Right renal pelvis (tissue), 4 donors: ENCODE data around the gene BMP10. TPM values are rescaled to one million over a fixed set of nuclear protein-coding genes. Genes with fewer than 3 reads are reported as not detected.
"Not testable (repeated sequence)": the region's sequence is repeated elsewhere in the genome, so short reads cannot be mapped to it uniquely, and the experiment has no call there.

Experiments
- DNase-seq, 4 donors: peaks; one replicate each; pipeline ENCODE4 v3.0.0-alpha.2; 2013; ENCODE audit warnings: low read depth in 4 of 4, low spot score in 3 of 4, missing footprints in 1 of 4
- polyA plus RNA-seq, 4 donors: library from polyadenylated mRNA; unstranded; fragments of 120-200 nt; gene quantifications; one replicate each; pipeline ENCODE4 v1.2.1, GENCODE V29; 2013; ENCODE audit not compliant: insufficient read length in 4 of 4

BMP10 gene
- polyA plus RNA-seq, 4 donors: not detected

DNA sequence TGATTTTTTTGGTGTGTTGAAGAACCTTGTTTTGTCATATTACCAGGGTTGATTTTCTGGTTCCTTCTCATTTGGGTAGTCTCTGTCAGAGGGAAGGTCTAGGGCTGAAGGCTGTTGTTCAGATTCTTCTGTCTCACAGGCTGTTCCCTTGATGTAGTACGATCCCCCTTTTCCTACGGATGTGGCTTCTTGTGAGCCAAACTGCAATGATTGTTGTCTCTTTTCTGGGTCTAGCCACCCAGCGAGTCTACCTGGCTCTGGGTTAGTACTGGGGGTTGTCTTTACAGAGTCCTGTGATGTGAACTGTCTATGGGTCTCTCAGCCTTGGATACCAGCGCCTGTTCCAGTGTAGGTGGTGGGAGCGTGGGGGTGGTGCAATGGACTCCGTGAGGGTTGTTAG lies 24.8 kb upstream of the BMP10 start:
- DNase-seq: not testable (repeated sequence)

DNA sequence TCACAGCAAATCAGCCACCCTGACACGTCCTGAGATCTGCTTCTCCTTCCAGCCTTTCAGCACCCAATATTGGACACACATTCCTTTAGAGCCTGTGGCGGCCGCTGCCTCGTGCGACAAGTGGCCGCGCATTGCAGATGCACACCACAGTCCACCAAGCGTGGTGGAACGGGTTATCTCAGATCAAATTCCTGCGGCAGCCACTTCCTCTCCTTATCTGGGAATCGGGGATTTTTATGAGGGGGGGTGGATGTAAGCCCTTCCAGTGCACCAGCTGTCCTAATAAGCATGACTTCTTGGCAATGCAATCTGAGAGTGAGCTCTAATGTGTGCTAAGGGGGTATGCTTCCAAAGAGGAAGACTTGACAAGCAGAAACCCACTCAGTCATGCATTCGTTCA lies 18.3 kb upstream of the BMP10 start:
- DNase-seq: no peak

- no peak for DNase-seq
These were observed 17.8 kb upstream of the BMP10 start for GRCh38 chr2:68889021-68889420.

DNA sequence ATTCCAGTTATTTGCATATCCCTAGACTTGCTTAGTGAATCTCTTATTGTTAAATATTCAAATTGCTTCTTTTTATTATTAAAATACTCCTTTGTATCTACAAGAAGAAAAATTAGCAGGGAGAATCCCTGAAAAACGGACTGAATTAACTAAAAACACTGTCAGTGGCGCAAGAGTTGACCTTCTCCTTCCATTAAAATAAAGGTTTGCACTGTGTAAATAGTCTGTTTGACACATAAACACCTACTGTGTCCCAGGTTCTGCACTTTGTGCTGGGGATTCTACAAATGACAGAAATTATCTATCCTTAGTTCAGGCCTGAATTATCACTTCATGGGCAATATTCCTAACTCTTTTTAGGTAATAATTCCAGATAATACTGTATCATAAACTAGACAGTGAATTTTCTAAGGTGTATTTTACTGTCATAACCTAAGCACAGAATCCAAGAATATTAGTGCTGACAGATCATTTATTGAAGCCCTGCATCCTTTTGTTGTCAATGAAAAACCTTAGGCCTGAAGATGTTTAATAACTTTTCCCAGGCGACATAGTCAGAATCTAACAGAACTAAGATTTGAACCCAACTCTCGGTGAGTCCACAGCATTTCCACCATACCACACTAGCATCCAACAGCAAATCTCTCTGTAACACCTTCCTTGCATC lies 17.0 kb upstream of the BMP10 start:
- no peak for DNase-seq

GRCh38 chr2:68885811-68886075 lies 14.5 kb upstream of the BMP10 start:
- no peak for DNase-seq

DNA sequence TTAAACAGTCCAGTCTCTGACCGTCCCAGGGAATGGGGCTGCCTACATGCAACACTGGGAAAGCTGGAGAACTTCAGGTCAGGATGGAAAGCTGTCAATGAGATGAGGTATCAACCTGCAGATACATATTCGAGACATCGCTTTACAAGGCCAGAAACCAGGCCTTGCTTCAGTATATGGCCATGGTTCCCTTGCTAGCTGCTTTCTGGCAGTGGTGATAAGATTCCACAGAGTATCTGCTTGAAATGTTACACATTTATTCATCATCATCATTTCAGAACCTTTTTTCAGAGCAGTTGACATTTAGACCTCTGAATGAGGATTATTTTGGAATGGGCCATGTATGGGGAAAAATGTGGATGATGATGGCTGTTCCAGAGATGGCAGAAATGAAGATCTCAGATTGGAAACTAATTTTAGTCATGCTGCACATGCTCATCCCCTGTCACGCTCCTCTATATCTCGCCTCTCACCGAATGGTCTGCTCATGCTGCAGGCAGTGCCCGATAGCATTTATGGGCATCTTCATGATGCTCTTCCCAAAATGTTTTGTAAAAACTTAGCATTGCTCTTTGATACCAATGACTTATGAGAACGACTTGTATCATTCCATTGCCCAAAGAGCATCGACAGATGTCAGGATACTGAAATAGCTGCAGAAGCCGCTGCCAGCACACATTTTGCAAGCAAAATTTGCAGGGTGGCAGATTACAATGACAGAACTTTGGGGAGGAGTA lies 14.0 kb upstream of the BMP10 start:
- no peak for DNase-seq

GRCh38 chr2:68880213-68880612 lies 9.0 kb upstream of the BMP10 start:
- DNase-seq: no peak

DNA sequence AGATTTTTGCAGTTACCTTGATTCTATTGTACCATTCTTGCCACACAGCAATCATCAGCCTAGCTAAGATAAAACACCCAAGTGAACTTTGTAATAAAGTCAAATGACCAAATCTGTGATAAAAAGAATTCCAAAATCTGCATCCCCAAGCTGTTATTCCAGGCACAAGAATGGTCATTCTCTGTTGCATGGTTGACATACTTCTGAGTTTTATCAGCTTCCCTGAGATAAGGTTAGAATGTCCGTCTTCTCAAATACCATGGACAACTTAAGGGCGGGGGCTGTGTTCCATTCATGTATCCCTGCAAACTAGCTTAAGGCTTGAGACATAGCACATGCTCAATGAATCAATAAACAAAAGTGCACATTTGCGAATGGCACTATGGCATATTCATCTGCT lies 8.1 kb upstream of the BMP10 start:
- DNase-seq: no peak

DNA sequence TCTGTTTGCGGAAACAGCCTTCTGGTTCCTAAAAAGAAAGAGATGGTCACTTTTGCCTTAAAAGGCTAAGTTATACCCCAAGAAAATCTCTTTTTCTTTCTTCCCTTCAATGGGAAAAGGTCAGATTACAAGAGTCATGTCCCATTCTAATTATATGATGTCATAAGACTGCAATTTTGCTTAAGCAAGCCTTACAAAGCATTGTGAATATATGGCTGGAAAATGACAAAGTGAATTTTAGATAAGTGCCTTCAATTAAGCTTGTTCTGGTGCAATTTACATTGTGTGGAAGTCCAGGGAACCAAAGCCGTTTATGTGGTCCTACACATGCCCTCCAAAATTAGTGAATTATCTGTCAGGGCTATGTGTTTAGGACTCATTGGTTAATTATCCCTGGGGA lies 7.6 kb upstream of the BMP10 start:
- DNase-seq: no peak

DNA sequence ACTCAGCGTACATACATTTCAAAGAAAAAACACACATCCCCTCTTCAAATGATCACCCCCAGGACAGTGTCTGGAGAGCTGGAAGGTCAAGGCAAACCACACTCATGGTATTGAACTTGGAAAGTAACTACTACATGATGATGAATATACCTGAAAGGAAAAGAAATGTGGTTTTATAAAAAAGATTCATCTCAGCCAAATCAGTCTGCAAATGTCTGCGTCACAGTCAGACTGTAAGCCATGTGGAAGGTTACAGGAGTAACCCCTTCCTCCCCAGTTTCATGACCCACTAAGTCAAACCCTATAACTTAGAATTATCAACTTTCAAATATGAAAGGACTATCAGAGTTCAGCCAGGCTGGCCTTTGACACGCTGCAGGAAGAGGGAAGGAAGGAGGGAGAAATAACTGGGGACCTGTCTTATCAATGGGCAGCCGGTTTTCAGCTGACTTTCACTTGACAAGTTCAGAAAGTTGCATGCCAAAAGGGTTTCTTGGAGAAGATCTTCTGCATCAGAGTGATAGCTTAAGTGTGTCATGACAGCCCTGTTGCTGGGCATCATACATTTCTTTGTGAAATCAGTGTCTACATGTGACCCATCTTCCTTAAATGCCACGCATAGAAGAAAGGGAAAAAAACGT lies 7.0 kb upstream of the BMP10 start:
- no peak for DNase-seq

GRCh38 chr2:68877079-68877772 lies 6.0 kb upstream of the BMP10 start:
- no peak for DNase-seq

DNA sequence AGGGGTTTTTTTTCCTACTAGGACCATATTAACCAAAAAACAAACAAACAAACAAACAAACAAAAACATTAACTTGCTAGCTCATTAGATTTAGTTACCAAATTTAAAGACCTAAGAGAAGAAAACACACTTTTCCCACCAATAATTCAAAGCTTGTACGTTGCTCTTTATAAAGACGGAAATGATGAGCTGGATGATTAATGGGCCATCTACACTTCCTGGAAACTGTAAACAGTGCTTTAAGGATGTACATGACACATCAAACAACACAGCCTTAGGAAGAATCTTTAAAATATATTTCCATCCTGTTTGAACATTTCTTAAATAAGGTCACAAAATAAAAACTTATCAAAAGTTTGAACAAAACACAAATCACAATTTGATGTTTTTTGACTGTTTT lies 982 bp downstream of the BMP10 start:
- no peak for DNase-seq

GRCh38 chr2:68865108-68865507 lies 6.1 kb downstream of the BMP10 start:
- no peak for DNase-seq

DNA sequence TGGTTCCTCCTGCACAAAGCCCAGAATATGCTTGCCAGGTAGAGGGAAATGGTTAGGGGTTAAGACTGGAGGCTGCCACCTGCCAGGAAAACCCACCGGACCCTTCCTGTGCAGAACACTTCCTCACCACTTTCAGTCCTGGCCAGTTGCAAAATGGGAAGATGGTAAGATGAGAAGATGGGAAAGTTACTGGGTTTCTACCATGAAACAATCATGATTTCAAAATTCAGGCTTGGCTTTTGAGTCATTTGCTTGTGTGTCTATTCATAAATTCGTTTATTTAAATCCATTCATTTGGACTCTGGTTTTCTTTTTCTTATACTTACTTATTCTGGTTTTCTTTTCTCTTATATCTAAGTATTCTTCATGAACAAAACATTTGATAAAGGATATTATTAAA lies 7.2 kb downstream of the BMP10 start:
- DNase-seq: no peak

- no peak for DNase-seq
These were observed 8.3 kb downstream of the BMP10 start for GRCh38 chr2:68862889-68863288.

- no peak for DNase-seq
These were observed 9.9 kb downstream of the BMP10 start for GRCh38 chr2:68861330-68861729.

DNA sequence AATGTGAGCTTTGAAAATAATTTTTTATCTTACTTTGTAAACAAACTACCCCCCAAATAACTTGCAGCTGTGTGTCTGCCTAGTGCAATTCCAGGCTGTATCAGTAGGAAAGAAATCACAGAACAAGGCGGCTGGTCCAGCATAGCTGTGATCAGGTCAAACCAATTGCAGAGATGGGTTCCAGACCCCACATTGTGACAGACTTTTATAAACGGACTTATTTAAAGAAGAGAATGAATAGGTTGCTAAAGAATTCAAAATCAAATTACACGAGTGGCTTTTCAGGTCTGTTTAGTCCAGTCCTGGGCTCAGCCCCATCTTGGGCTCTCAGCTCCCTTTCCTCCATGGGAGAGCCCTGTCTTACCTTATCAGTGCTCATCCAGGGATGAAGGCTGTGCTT lies 11.1 kb downstream of the BMP10 start:
- DNase-seq: no peak

DNA sequence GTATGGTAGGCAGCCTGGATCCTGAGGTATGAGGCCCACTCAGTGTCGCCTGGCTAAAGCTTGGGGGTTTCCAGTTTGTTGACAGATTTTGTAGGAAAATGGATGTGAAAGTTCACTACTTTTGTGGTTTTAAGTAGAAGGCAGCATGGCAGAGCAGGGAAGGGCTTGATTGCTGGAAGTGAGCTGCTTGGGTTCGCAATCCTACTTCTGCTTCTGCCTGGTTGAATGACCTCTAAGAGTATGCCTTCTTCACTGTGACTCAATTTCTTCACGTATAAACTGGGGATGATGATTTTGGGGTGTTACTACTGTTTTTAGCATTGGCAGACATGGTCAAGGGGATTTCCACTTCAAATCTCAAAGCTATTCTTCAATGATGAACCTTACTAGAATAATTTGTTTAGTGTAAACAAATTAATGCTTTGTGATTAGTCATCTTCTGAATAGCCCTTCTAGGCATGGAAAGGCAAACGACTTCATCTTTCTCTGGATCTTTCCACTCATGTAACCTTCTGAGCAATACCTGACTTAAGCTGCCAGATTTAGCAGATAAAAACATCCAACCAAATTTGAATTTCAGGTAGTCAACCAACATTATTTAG lies 13.2 kb downstream of the BMP10 start:
- no peak for DNase-seq

- DNase-seq: no peak
These were observed 13.9 kb downstream of the BMP10 start for GRCh38 chr2:68857202-68857845.

DNA sequence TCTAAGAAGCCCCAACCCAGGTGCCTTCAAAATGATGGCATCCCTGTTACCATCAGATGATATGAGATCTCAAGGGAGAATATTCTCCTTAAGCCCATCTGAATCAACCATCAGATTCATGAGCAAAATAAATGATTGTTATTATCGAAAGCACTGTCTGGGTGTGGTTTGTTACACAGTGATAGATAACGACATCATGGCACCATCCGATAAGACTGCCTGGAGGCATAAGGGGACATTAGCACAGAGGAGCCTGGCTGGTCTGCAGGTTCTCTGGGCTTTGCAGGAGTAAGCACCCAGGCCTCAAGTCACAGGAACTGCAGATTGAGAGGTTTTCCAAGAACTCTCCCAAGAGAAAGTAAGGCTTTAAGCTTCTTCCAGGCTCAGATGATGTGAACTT lies 15.6 kb downstream of the BMP10 start:
- no peak for DNase-seq

DNA sequence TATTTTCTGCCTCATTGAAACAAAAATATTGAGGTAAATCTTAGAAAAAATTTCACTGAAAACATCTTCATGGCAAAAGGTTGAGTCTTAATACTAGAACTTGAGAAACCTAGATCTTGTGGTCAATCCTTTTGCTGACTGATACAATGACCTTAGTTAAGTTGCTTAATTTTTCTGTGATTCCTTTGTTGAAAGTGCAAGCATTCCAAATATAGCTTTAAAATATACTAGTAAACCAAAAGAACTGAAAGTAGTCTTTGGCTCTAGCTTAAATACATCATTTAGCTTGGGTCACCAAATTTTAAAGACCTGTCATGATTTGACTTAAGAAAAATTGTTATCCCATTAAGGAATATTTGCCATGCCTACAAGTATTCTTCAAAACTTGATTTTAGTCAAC lies 16.7 kb downstream of the BMP10 start:
- no peak for DNase-seq
